Measurements from ENCODE around the gene EBF4. TPM values are rescaled to one million over a fixed set of nuclear protein-coding genes. Genes with fewer than 3 reads are reported as not detected.

The EBF4 gene
- total RNA-seq, 2 experiments from 2014 or later = 0.27 to 0.64 TPM

Small RNAs within 50 kb of the gene (microRNA-seq; reads per million reads assigned to microRNA genes)
- gene MIR1292 (ENCODE audit: borderline microRNAs expressed, borderline replicate concordance) = 13.3 reads per million, percentile 44 among the genes with 10 or more reads in this experiment

Other genes with a start within 250 kb of the EBF4 start
- gene SNRPB, start 222.0 kb upstream of the EBF4 start, total RNA-seq = 100 to 1,000 TPM; 247 to 291 TPM
- gene ZNF343, start 183.9 kb upstream of the EBF4 start, total RNA-seq = 1 to 10 TPM; 8.9 to 9.3 TPM
- not detected for gene TMC2, start 156.2 kb upstream of the EBF4 start, total RNA-seq
- 100 to 1,000 TPM; 382 to 387 TPM for gene NOP56, start 40.1 kb upstream of the EBF4 start, total RNA-seq
- 100 to 1,000 TPM; 100 to 103 TPM for gene IDH3B, start 28.6 kb upstream of the EBF4 start, total RNA-seq
- under 1 TPM in 1 of 2 experiments, not detected in 1; 0.12 TPM for gene CPXM1, start 107.8 kb downstream of the EBF4 start, total RNA-seq
- not detected for gene C20orf141, start 122.2 kb downstream of the EBF4 start, total RNA-seq
- not detected for gene TMEM239, start 123.6 kb downstream of the EBF4 start, total RNA-seq
- 10 to 100 TPM; 22.6 to 23.9 TPM for gene PCED1A, start 147.9 kb downstream of the EBF4 start, total RNA-seq
- gene VPS16, start 148.0 kb downstream of the EBF4 start, total RNA-seq = 10 to 100 TPM; 49.7 to 54.9 TPM
- gene PTPRA, start 180.7 kb downstream of the EBF4 start, total RNA-seq = 10 to 100 TPM; 66.4 to 83.9 TPM

Data from activated CD4-positive, alpha-beta T cell treated with anti-CD3 and anti-CD28 coated beads, Interleukin-2, amount 10 ng/mL, durations not matched to agents 7 days and 5 days (primary cell).